ENCODE measurements around the gene C2orf92. TPM values are rescaled to one million over a fixed set of nuclear protein-coding genes. Genes with fewer than 3 reads are reported as not detected.

The C2orf92 gene
- polyA plus RNA-seq, 1 donor, result 14.7 TPM

GRCh38 chr2:97693476-97693875 lies 24.0 kb downstream of the C2orf92 start:
- no peak overlapping the region for H3K27ac ChIP-seq (ENCODE audit: low read length)
- H3K36me3 ChIP-seq (ENCODE audit: control insufficient read depth, insufficient read depth, low read length), result no peaks in the 10 kb centered on the region
- no peak overlapping the region for H3K4me3 ChIP-seq (ENCODE audit: low read length)
- no peaks in the 10 kb centered on the region for H3K4me1 ChIP-seq (ENCODE audit: control insufficient read depth, insufficient read depth, low read length)
- no peaks in the 10 kb centered on the region for H3K27me3 ChIP-seq (ENCODE audit: control insufficient read depth, insufficient read depth, low read length)
- no peak for DNase-seq
- H3K9me3 ChIP-seq (ENCODE audit: control insufficient read depth, low read depth, low read length), result no peaks in the 10 kb centered on the region

- no peaks in the 10 kb centered on the region for H3K9me3 ChIP-seq (ENCODE audit: control insufficient read depth, low read depth, low read length)
- H3K36me3 ChIP-seq (ENCODE audit: control insufficient read depth, insufficient read depth, low read length), result no peaks in the 10 kb centered on the region
- no peaks in the 10 kb centered on the region for H3K4me1 ChIP-seq (ENCODE audit: control insufficient read depth, insufficient read depth, low read length)
- H3K4me3 ChIP-seq (ENCODE audit: low read length), result no peak overlapping the region
- no peak overlapping the region for H3K27ac ChIP-seq (ENCODE audit: low read length)
- no CpG with 5 or more reads among the region's 5 CpGs for WGBS (ENCODE audit: insufficient coverage, low lambda C conversion rate)
- no peaks in the 10 kb centered on the region for H3K27me3 ChIP-seq (ENCODE audit: control insufficient read depth, insufficient read depth, low read length)
- no peak for DNase-seq
These were observed 26.2 kb downstream of the C2orf92 start for GRCh38 chr2:97695744-97696143.

GRCh38 chr2:97697252-97698235 lies 28.0 kb downstream of the C2orf92 start:
- WGBS (ENCODE audit: insufficient coverage, low lambda C conversion rate), result 100% methylated on average over 1 of the region's 14 CpGs
- no peak overlapping the region for H3K4me3 ChIP-seq (ENCODE audit: low read length)
- no peaks in the 10 kb centered on the region for H3K27me3 ChIP-seq (ENCODE audit: control insufficient read depth, insufficient read depth, low read length)
- H3K9me3 ChIP-seq (ENCODE audit: control insufficient read depth, low read depth, low read length), result no peaks in the 10 kb centered on the region
- H3K4me1 ChIP-seq (ENCODE audit: control insufficient read depth, insufficient read depth, low read length), result no peaks in the 10 kb centered on the region
- DNase-seq, result peak; percentile 68 to 79
- no peak overlapping the region for H3K27ac ChIP-seq (ENCODE audit: low read length)
- H3K36me3 ChIP-seq (ENCODE audit: control insufficient read depth, insufficient read depth, low read length), result no peaks in the 10 kb centered on the region

- no CpG with 5 or more reads among the region's 4 CpGs for WGBS (ENCODE audit: insufficient coverage, low lambda C conversion rate)
- Histone ChIP-seq H3K27ac (ENCODE audit: low read length) (no peak overlapping the region), H3K4me3 (ENCODE audit: low read length) (no peak overlapping the region), H3K36me3 (ENCODE audit: control insufficient read depth, insufficient read depth, low read length) (no peaks in the 10 kb centered on the region), H3K4me1 (ENCODE audit: control insufficient read depth, insufficient read depth, low read length) (no peaks in the 10 kb centered on the region), H3K27me3 (ENCODE audit: control insufficient read depth, insufficient read depth, low read length) (no peaks in the 10 kb centered on the region), H3K9me3 (ENCODE audit: control insufficient read depth, low read depth, low read length) (no peaks in the 10 kb centered on the region)
- DNase-seq, result no peak
These were observed 29.0 kb downstream of the C2orf92 start for GRCh38 chr2:97698530-97698929.

GRCh38 chr2:97699765-97700444 lies 30.4 kb downstream of the C2orf92 start:
- WGBS (ENCODE audit: insufficient coverage, low lambda C conversion rate), result 92% methylated on average over 2 of the region's 11 CpGs
- H3K9me3 ChIP-seq (ENCODE audit: control insufficient read depth, low read depth, low read length), result no peaks in the 10 kb centered on the region

GRCh38 chr2:97701186-97701585 lies 31.7 kb downstream of the C2orf92 start:
- no peak overlapping the region for H3K4me3 ChIP-seq (ENCODE audit: low read length)
- H3K9me3 ChIP-seq (ENCODE audit: control insufficient read depth, low read depth, low read length), result no peaks in the 10 kb centered on the region
- H3K4me1 ChIP-seq (ENCODE audit: control insufficient read depth, insufficient read depth, low read length), result no peaks in the 10 kb centered on the region
- H3K36me3 ChIP-seq (ENCODE audit: control insufficient read depth, insufficient read depth, low read length), result no peaks in the 10 kb centered on the region
- H3K27ac ChIP-seq (ENCODE audit: low read length), result no peak overlapping the region
- no CpG with 5 or more reads among the region's 13 CpGs for WGBS (ENCODE audit: insufficient coverage, low lambda C conversion rate)
- no peaks in the 10 kb centered on the region for H3K27me3 ChIP-seq (ENCODE audit: control insufficient read depth, insufficient read depth, low read length)
- no peak for DNase-seq

More at GRCh38 chr2:97699765-97700444, 30.4 kb downstream of the C2orf92 start:
- H3K4me1 ChIP-seq (ENCODE audit: control insufficient read depth, insufficient read depth, low read length), result no peaks in the 10 kb centered on the region
- H3K36me3 ChIP-seq (ENCODE audit: control insufficient read depth, insufficient read depth, low read length), result no peaks in the 10 kb centered on the region
- H3K4me3 ChIP-seq (ENCODE audit: low read length), result no peak overlapping the region
- H3K27ac ChIP-seq (ENCODE audit: low read length), result no peak overlapping the region
- DNase-seq, result peak; percentile 22 to 23
- no peaks in the 10 kb centered on the region for H3K27me3 ChIP-seq (ENCODE audit: control insufficient read depth, insufficient read depth, low read length)

GRCh38 chr2:97701851-97702465 lies 32.4 kb downstream of the C2orf92 start:
- no peak for DNase-seq
- H3K4me3 ChIP-seq (ENCODE audit: low read length), result no peak overlapping the region
- WGBS (ENCODE audit: insufficient coverage, low lambda C conversion rate), result no CpG with 5 or more reads among the region's 6 CpGs
- no peak overlapping the region for H3K27ac ChIP-seq (ENCODE audit: low read length)
- no peaks in the 10 kb centered on the region for H3K9me3 ChIP-seq (ENCODE audit: control insufficient read depth, low read depth, low read length)
- H3K27me3 ChIP-seq (ENCODE audit: control insufficient read depth, insufficient read depth, low read length), result no peaks in the 10 kb centered on the region
- H3K4me1 ChIP-seq (ENCODE audit: control insufficient read depth, insufficient read depth, low read length), result no peaks in the 10 kb centered on the region
- H3K36me3 ChIP-seq (ENCODE audit: control insufficient read depth, insufficient read depth, low read length), result no peaks in the 10 kb centered on the region

- no peak overlapping the region for H3K4me3 ChIP-seq (ENCODE audit: low read length)
- no peak overlapping the region for H3K27ac ChIP-seq (ENCODE audit: low read length)
- no CpG with 5 or more reads among the region's 19 CpGs for WGBS (ENCODE audit: insufficient coverage, low lambda C conversion rate)
- no peaks in the 10 kb centered on the region for H3K36me3 ChIP-seq (ENCODE audit: control insufficient read depth, insufficient read depth, low read length)
- no peak for DNase-seq
- peaks cover 3% of the 10 kb centered on the region for H3K4me1 ChIP-seq (ENCODE audit: control insufficient read depth, insufficient read depth, low read length)
- H3K27me3 ChIP-seq (ENCODE audit: control insufficient read depth, insufficient read depth, low read length), result no peaks in the 10 kb centered on the region
- H3K9me3 ChIP-seq (ENCODE audit: control insufficient read depth, low read depth, low read length), result no peaks in the 10 kb centered on the region
These were observed 33.4 kb downstream of the C2orf92 start for GRCh38 chr2:97702731-97703470.

GRCh38 chr2:97703741-97704140 lies 34.2 kb downstream of the C2orf92 start:
- no peak for DNase-seq
- H3K4me3 ChIP-seq (ENCODE audit: low read length), result no peak overlapping the region
- no peak overlapping the region for H3K27ac ChIP-seq (ENCODE audit: low read length)
- H3K9me3 ChIP-seq (ENCODE audit: control insufficient read depth, low read depth, low read length), result no peaks in the 10 kb centered on the region
- WGBS (ENCODE audit: insufficient coverage, low lambda C conversion rate), result 100% methylated on average over 2 of the region's 3 CpGs
- H3K27me3 ChIP-seq (ENCODE audit: control insufficient read depth, insufficient read depth, low read length), result no peaks in the 10 kb centered on the region
- peaks cover 3% of the 10 kb centered on the region for H3K4me1 ChIP-seq (ENCODE audit: control insufficient read depth, insufficient read depth, low read length)
- no peaks in the 10 kb centered on the region for H3K36me3 ChIP-seq (ENCODE audit: control insufficient read depth, insufficient read depth, low read length)

GRCh38 chr2:97704989-97705388 lies 35.5 kb downstream of the C2orf92 start:
- no peak for DNase-seq
- Histone ChIP-seq H3K27ac (ENCODE audit: low read length) (no peak overlapping the region), H3K27me3 (ENCODE audit: control insufficient read depth, insufficient read depth, low read length) (no peaks in the 10 kb centered on the region), H3K36me3 (ENCODE audit: control insufficient read depth, insufficient read depth, low read length) (no peaks in the 10 kb centered on the region), H3K9me3 (ENCODE audit: control insufficient read depth, low read depth, low read length) (no peaks in the 10 kb centered on the region), H3K4me1 (ENCODE audit: control insufficient read depth, insufficient read depth, low read length) (peaks cover 3% of the 10 kb centered on the region), H3K4me3 (ENCODE audit: low read length) (no peak overlapping the region)
- no CpG with 5 or more reads among the region's 5 CpGs for WGBS (ENCODE audit: insufficient coverage, low lambda C conversion rate)

Measured in large intestine (tissue), 3 donors.